ENCODE data around the gene CLIP2. TPM values are rescaled to one million over a fixed set of nuclear protein-coding genes. Genes with fewer than 3 reads are reported as not detected.

CLIP2 gene
- total RNA-seq, 2 experiments from 2014 or later: 0.72 to 0.89 TPM

DNA sequence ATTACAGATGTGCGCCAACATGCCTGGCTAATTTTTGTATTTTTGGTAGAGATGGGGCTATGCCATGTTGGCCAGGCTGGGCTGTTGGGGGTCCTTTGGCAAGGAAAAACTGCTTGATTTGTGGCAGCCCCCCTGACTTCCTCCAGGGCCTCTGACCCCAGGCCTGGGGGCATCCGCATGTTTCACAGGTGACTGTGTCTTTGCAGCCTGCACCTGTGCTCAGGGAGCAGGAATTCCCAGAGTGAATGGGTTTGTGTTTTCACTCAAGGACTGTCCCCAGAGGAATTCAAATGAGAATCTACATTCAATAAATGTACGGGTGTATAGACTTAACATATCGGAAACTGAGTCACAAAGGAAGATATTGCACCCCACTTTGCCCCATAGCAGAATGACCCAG, 11.6 kb upstream of the CLIP2 start:
- H3K9me3 Mint-ChIP-seq: no peaks in the 10 kb centered on the region
- DNase-seq: no peak
- CTCF ChIA-PET: interaction anchor here (0.7 to 1.3 kb wide), 2 partner anchors 17 to 361 kb away, joined by 3 read pairs; no protein-coding TSS in a partner anchor
- no peaks in the 10 kb centered on the region for H3K27me3 Mint-ChIP-seq
- no peak overlapping the region for H3K27ac Mint-ChIP-seq
- POLR2A ChIA-PET: no interaction called here
- H3K4me3 Mint-ChIP-seq: no peak overlapping the region
- no peaks in the 10 kb centered on the region for H3K36me3 Mint-ChIP-seq (ENCODE audit: low read depth)
- H3K4me1 Mint-ChIP-seq: peaks cover 3% of the 10 kb centered on the region

- H3K27me3 Mint-ChIP-seq: peaks cover 3% of the 10 kb centered on the region
- no peak overlapping the region for H3K27ac Mint-ChIP-seq
- POLR2A ChIA-PET: no interaction called here
- H3K9me3 Mint-ChIP-seq: no peaks in the 10 kb centered on the region
- H3K36me3 Mint-ChIP-seq (ENCODE audit: low read depth): no peaks in the 10 kb centered on the region
- H3K4me1 Mint-ChIP-seq: no peaks in the 10 kb centered on the region
- CTCF ChIA-PET: interaction anchor here (0.8 kb wide), 1 partner anchor 59 kb away, joined by 3 read pairs; no protein-coding TSS in a partner anchor
- DNase-seq: no peak
- H3K4me3 Mint-ChIP-seq: no peak overlapping the region
Measured at GRCh38 chr7:74280985-74281384, 8.2 kb upstream of the CLIP2 start.

DNA sequence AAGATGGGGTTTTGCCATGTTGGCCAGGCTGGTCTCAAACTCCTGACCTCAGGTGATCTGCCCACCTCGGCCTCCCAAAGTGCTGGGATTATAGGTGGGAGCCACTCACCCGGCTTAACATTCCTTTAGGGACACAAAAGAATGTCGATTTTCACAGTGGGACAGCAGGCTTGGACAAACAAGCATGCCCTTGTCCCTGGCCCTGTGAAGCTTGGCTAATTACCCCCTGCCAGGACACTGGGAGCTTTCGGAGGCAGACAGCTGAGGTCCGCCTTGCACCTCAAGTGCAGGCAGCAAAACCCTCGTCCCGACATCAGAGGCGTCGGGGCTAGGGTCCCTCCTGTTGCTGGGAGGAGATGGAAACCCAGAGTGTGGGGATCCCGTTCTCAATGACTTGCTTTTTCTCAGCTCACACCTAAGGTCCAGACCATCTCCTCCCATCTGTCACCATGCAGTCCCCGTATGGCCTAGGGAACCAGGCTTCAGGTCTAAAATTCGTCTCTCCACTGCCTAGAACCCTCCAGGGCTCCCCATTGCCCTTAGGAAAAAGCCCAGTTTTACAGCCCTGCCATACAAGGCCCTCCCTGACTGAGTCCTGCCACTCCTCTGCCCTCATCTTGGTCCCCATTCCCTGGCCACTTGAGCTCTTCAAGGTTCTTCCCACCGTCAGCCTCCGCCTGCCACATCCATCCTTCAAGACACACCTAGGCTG, 6.3 kb upstream of the CLIP2 start:
- H3K4me3 Mint-ChIP-seq: no peak overlapping the region
- POLR2A ChIA-PET: interaction anchor here (0.7 kb wide), 1 partner anchor 11 kb away, joined by 4 read pairs; no protein-coding TSS in a partner anchor
- H3K36me3 Mint-ChIP-seq (ENCODE audit: low read depth): no peaks in the 10 kb centered on the region
- no peak for DNase-seq
- H3K9me3 Mint-ChIP-seq: no peaks in the 10 kb centered on the region
- no peak overlapping the region for H3K27ac Mint-ChIP-seq
- no peaks in the 10 kb centered on the region for H3K4me1 Mint-ChIP-seq
- CTCF ChIA-PET: interaction anchor here (1.1 to 2.1 kb wide), 2 partner anchors 15 to 118 kb away, joined by 3 to 5 read pairs; no protein-coding TSS in a partner anchor
- peaks cover 8% of the 10 kb centered on the region for H3K27me3 Mint-ChIP-seq

GRCh38 chr7:74283858-74284447, 5.3 kb upstream of the CLIP2 start:
- Mint-ChIP-seq H3K4me3 (no peak overlapping the region), H3K36me3 (ENCODE audit: low read depth) (no peaks in the 10 kb centered on the region), H3K9me3 (no peaks in the 10 kb centered on the region), H3K27me3 (peaks cover 18% of the 10 kb centered on the region), H3K27ac (no peak overlapping the region), H3K4me1 (peaks cover 9% of the 10 kb centered on the region)
- ChIA-PET POLR2A (no interaction called here), CTCF (interaction anchor here (2.1 kb wide), 1 partner anchor 117 kb away, joined by 5 read pairs; no protein-coding TSS in a partner anchor)
- no peak for DNase-seq

DNA sequence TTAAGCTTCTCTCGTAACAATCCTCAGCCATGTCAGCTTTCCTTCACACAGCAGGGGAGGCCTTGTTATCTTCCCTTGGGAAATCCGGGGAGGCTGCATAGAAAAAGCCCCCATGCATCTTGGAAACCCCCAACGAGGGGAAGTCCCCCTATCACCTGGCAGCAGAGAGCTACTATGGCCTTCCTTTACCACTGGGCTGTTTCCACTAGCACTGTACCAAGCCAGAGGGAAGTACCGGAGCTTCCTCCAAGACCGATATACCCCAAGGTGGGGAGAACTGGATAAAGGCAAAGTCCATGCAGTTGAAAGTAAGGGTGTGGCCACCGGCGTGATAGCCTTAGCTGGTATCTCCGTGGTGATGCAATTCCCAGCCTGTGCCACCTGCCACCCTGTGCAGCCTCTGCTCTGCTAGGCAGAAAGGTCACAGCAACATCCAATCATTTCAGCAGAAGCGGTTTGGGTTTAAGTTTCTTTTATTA, 4.4 kb upstream of the CLIP2 start:
- Mint-ChIP-seq H3K4me1 (peaks cover 10% of the 10 kb centered on the region), H3K36me3 (ENCODE audit: low read depth) (no peaks in the 10 kb centered on the region), H3K27me3 (peaks cover 19% of the 10 kb centered on the region), H3K9me3 (no peaks in the 10 kb centered on the region), H3K4me3 (no peak overlapping the region), H3K27ac (no peak overlapping the region)
- CTCF ChIA-PET: interaction anchor here (0.8 to 2.1 kb wide), 2 partner anchors 9 to 116 kb away, joined by 3 to 5 read pairs; no protein-coding TSS in a partner anchor
- DNase-seq: no peak
- POLR2A ChIA-PET: no interaction called here

- Mint-ChIP-seq H3K9me3 (no peaks in the 10 kb centered on the region), H3K4me1 (peaks cover 14% of the 10 kb centered on the region), H3K27ac (no peak overlapping the region), H3K27me3 (peaks cover 25% of the 10 kb centered on the region), H3K36me3 (ENCODE audit: low read depth) (no peaks in the 10 kb centered on the region), H3K4me3 (no peak overlapping the region)
- no peak for DNase-seq
- POLR2A ChIA-PET: no interaction called here
- CTCF ChIA-PET: interaction anchor here (1.1 to 3.6 kb wide), 2 partner anchors 9 to 16 kb away, joined by 3 to 12 read pairs; no protein-coding TSS in a partner anchor
Measured at GRCh38 chr7:74286131-74286530, 3.1 kb upstream of the CLIP2 start.

GRCh38 chr7:74287303-74288033, 1.7 kb upstream of the CLIP2 start:
- peaks cover 14% of the 10 kb centered on the region for H3K4me1 Mint-ChIP-seq
- POLR2A ChIA-PET: no interaction called here
- H3K36me3 Mint-ChIP-seq (ENCODE audit: low read depth): no peaks in the 10 kb centered on the region
- no peak for DNase-seq
- no peaks in the 10 kb centered on the region for H3K9me3 Mint-ChIP-seq
- CTCF ChIA-PET: interaction anchor here (1.1 to 3.6 kb wide), 3 partner anchors 8 to 81 kb away, joined by 3 to 12 read pairs (median 5); no protein-coding TSS in a partner anchor
- H3K27me3 Mint-ChIP-seq: peaks cover 31% of the 10 kb centered on the region
- H3K27ac Mint-ChIP-seq: peak overlapping the region; percentile 46
- H3K4me3 Mint-ChIP-seq: no peak overlapping the region

DNA sequence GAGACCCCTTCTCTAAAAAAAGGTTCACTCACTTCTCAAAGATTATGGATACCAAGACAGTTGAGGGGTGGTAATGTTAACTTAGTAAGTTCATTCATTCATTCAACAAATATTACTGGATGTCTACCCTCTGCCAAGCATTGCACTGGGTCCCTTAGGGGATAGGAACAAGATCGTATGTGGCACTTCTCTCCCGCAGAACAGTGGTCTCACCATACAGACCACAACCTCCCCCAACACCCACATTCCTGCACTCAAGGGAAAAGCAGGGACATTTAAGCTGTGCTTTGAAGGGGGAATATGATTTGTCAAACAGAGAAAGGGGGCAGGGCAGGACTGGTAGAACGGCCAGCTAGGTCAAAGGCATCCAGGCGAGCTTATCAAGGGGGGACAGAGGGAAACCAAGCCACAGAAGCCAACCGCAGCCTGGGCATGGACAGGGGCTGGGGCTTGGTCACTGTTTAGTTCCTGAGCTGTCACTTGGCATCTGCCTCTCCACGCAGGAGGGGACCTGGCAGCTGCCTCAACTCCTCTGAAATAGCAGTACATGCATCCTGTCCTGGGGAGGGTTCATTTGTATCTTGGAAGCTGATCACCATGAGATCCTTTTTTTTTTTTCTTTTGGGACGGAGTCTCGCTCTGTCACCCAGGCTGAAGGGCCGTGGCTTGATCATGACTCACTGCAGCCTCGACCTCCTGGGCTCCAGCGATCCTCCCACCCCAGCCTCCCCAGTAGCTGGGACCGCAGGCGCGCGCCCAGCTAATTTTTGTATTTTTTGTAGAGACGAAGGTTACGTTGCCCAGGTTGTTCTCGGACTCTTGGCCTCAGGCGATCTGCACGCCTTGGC, 949 bp upstream of the CLIP2 start:
- H3K27ac Mint-ChIP-seq: peak overlapping the region; percentile 37
- CTCF ChIA-PET: interaction anchor here (0.6 to 3.6 kb wide), 6 partner anchors 8 to 88 kb away, joined by 3 to 12 read pairs (median 6); no protein-coding TSS in a partner anchor

GRCh38 chr7:74289659-74290552, 699 bp downstream of the CLIP2 start:
- Mint-ChIP-seq H3K4me3 (no peak overlapping the region), H3K27me3 (peaks cover 28% of the 10 kb centered on the region), H3K36me3 (ENCODE audit: low read depth) (no peaks in the 10 kb centered on the region), H3K4me1 (peaks cover 21% of the 10 kb centered on the region), H3K9me3 (no peaks in the 10 kb centered on the region), H3K27ac (no peak overlapping the region)
- POLR2A ChIA-PET: no interaction called here
- no peak for DNase-seq
- CTCF ChIA-PET: interaction anchor here (0.6 to 3.6 kb wide), 2 partner anchors 20 to 37 kb away, joined by 3 to 12 read pairs; no protein-coding TSS in a partner anchor

More for the DNA sequence above, 949 bp upstream of the CLIP2 start:
- DNase-seq: no peak
- POLR2A ChIA-PET: interaction anchor here (0.6 kb wide), 1 partner anchor 10 kb away, joined by 7 read pairs; no protein-coding TSS in a partner anchor
- Mint-ChIP-seq H3K4me1 (peaks cover 15% of the 10 kb centered on the region), H3K36me3 (ENCODE audit: low read depth) (no peaks in the 10 kb centered on the region), H3K9me3 (no peaks in the 10 kb centered on the region), H3K4me3 (peak overlapping the region; percentile 61), H3K27me3 (peaks cover 31% of the 10 kb centered on the region)

DNA sequence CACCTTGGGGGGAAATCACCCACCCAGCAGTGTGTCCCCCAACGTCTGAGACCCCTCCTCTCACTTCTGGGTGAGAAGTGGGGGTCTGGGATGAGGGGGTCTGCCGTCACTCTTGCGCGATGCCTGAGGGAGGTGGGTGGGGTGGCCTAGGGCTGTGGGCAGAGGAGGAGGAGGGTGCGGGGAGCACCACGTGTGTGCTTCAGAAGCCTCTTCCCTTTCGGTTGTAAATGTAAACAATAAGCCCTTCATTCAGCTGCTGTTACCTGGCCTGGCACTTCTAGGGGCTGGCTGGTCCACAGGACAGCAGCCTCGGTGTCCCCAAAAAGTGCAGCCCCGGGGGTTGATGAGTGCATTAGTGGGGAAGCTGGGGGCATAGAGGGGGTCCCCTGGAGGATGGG, 1.3 kb downstream of the CLIP2 start:
- no peaks in the 10 kb centered on the region for H3K36me3 Mint-ChIP-seq (ENCODE audit: low read depth)
- ChIA-PET POLR2A (no interaction called here), CTCF (interaction anchor here (0.6 to 1.4 kb wide), 2 partner anchors 22 to 38 kb away, joined by 3 read pairs; no protein-coding TSS in a partner anchor)

DNA sequence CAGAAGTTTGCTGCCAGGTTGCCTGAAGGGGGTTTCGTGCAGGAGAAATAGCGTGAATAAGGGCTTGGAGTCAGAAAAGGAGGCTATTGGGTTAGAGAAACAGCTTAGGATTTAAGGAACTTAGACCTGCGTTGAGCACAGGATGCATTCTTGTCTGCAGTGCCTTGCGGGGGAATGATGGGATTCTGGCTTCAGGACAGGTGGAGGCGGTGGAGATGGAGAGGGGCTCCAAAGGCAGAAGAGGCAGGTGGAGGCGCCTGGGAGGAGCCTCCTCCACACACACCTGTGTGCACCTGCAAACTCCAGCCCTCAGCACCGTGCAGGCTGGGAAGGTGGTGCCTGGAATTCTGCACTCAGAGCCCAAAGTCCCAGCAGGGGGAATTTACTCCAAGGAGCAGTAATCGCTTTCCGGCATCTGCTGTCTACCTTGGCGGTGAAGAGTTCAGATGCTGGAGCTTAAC, 1.8 kb downstream of the CLIP2 start:
- Mint-ChIP-seq H3K4me3 (peak overlapping the region; percentile 1), H3K9me3 (no peaks in the 10 kb centered on the region), H3K27ac (no peak overlapping the region), H3K4me1 (peaks cover 21% of the 10 kb centered on the region), H3K27me3 (peaks cover 28% of the 10 kb centered on the region), H3K36me3 (ENCODE audit: low read depth) (no peaks in the 10 kb centered on the region)
- ChIA-PET CTCF (interaction anchor here (1.4 kb wide), 1 partner anchor 21 kb away, joined by 3 read pairs; no protein-coding TSS in a partner anchor), POLR2A (no interaction called here)
- no peak for DNase-seq

More for the DNA sequence above, 1.3 kb downstream of the CLIP2 start:
- DNase-seq: no peak
- Mint-ChIP-seq H3K27me3 (peaks cover 28% of the 10 kb centered on the region), H3K27ac (no peak overlapping the region), H3K4me3 (peak overlapping the region; percentile 1), H3K4me1 (peaks cover 21% of the 10 kb centered on the region), H3K9me3 (no peaks in the 10 kb centered on the region)
